Renal cortex interstitium (tissue), 11 donors: ENCODE data around the gene SLC22A2. TPM values are rescaled to one million over a fixed set of nuclear protein-coding genes. Genes with fewer than 3 reads are reported as not detected.

Experiments
- DNase-seq, 11 donors: peaks; one replicate each; pipeline ENCODE4 v3.0.0-alpha.2; 2013; ENCODE audit warnings: low read depth in 9 of 11, low spot score in 4 of 11; ENCODE audit errors: extremely low read depth in 1 of 11
- polyA plus RNA-seq, 3 donors: library from polyadenylated mRNA; unstranded; fragments of 120-200 nt; gene quantifications; one replicate each; pipeline ENCODE4 v1.2.1, GENCODE V29; 2013; ENCODE audit not compliant: insufficient read length in 3 of 3

The SLC22A2 gene
- polyA plus RNA-seq, 3 donors = 12.1 to 16.8 (median 15.0) TPM

DNA sequence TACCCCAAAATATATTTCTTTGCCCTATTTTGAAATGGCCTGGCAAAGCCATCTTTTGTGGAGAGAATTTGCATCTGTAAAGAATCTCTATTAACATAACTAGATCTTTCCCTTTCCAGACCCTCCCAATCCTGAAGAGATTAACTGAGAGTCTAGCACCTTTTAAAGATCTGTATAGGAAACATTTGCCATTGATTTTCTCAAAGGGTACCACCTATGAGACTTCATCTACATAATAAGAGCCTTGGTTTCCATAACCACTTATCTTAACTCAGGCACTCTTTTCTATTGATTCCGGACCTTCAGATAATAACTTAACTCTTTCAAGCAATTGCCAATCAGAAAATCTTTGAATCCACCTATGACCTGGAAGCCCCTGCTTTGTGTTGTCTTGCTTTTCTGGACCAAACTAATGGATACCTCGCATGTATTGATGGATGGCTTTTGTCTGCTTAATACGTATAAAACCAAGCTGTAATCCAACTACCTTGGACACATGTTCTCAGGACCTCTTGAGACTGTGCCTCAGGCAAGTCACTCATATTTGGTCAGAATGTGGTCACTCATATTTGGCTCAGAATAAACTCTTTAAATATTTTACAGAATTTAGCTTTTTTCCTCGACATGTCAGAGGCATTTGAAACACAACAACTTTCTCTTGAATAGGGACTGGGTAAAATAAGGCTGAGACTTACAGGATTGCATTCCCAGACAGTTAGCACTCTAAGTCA, 31.4 kb downstream of the SLC22A2 start:
- DNase-seq = no peak

DNA sequence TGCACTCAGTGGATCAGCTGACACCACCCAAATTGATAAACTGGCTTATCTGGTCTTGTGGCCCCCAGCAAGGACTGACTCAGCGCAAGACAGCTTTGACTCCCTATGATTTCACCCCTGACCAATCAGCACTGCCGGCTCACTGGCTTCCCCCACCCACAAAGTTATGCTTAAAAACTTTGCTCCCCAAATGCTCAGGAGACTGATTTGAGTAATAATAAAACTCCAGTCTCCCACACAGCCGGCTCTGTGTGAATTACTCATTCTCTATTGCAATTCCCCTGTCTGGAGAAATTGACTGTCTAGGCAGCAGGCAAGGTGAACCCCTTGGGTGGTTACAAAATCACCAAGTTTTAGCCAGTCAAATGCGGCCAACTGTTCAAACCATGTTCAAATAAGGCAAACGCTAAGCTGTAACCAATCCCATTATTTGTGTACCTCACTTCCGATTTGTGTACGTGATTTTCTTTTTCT, 32.5 kb downstream of the SLC22A2 start:
- DNase-seq = no peak

GRCh38 chr6:160224639-160225237, 33.9 kb downstream of the SLC22A2 start:
- no peak for DNase-seq

DNA sequence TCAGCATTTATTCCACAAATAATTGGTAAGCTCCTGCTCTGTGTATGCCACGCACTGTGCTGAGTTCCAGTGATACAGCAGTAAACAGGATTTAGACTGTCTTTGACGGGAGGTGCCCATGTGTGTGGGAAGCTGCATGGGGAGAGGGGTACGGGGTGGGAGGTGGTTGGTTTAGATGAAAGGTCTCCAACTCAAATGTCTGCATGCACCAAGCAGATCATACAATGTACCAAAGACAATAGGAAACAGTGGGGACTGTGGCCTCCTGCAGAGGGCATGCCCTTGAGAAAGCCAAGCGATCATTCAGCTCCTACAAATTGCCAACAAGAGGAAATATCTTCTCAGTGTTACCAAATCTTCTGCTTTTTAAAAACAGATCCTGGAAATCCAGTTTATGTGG, 36.1 kb downstream of the SLC22A2 start:
- no peak for DNase-seq

- no peak for DNase-seq
Observed at GRCh38 chr6:160221918-160222317, 36.7 kb downstream of the SLC22A2 start.

GRCh38 chr6:160221423-160221822, 37.2 kb downstream of the SLC22A2 start:
- peak in 1 of 11 donors; percentile 53 for DNase-seq

GRCh38 chr6:160218810-160219209, 39.8 kb downstream of the SLC22A2 start:
- no peak for DNase-seq

- DNase-seq = no peak
Observed at GRCh38 chr6:160217863-160218262, 40.8 kb downstream of the SLC22A2 start.

DNA sequence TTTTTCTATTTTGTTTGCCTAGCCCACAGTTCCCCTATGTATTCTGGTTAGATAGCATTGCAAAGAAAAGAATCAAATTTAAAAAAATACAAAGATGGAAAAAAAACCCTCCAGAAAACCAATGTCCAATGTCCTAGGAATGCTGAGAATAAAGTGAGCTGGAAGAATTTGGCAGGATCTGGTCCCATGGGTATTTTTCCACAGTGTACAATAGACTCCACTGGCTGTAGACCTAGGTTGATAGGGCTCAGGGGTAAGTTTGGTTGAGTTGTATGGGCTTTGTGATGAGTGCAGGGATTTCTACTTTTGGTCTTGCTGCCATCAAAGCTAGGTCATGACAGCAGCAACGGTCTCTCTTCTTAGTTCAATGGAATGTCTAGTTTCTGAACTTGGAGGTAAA, 41.5 kb downstream of the SLC22A2 start:
- no peak for DNase-seq

GRCh38 chr6:160215232-160215631, 43.4 kb downstream of the SLC22A2 start:
- no peak for DNase-seq

GRCh38 chr6:160207618-160208017, 51.0 kb downstream of the SLC22A2 start:
- DNase-seq = no peak

DNA sequence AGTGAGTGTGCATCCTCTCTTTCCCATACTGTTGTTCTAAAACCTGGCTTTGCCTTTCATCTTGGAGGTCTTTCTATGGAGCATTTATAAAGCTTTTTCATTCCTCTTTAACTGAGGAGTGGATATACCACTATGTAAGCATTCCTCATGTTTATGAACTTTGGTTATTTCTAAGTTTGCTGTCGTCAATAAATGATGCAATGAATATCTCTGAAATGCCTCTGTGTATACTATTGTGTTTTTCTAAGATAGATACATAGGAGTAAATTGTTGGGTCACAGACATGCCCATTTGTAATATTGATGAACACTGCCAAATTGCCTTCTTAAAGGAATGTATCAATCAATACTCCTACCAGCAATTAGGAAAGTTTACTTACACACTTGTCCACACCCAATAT, 53.9 kb downstream of the SLC22A2 start:
- no peak for DNase-seq

GRCh38 chr6:160203953-160204352, 54.7 kb downstream of the SLC22A2 start:
- no peak for DNase-seq

DNA sequence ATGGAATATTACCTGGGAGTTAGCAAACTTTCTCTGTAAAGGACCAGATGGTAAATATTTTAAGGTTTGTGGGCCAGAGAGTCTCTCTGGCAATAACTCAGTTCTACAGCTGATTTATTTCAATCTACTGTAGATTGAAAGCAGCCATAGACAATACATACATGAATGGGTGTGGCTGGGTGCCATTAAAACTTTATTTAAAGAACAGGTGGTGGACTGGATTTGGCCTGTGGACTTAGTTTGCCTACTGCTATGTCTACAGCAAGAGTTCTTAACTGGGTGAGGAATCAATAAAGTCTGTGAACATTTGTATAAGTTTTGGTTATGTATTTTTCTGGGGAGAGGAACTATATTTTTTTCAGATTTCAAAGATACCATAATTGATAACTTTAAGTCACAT, 55.1 kb downstream of the SLC22A2 start:
- no peak for DNase-seq

GRCh38 chr6:160203076-160203475, 55.5 kb downstream of the SLC22A2 start:
- DNase-seq = no peak

DNA sequence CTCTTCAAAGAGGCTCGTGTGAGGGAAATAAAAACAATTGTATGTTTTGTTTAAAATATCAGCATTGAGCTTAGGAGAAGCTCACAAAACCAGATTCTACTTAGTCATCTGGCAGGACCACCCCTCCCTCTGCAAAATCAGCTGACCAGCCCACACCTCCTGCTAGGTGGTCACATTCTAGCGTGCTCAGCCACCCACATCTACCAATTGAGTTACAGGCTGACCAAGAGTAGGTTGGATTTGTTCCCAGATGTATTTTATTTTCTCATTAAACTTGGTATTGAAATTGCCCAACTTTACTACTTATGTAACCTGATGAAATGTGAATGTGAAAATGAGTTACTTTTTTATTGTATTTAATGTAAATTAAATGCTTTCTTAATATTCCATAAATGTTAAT, 56.2 kb downstream of the SLC22A2 start:
- no peak for DNase-seq

- no peak for DNase-seq
Observed at GRCh38 chr6:160201061-160201460, 57.6 kb downstream of the SLC22A2 start.

- peak in 6 of 11 donors; percentile 29 to 63 (median 42) for DNase-seq
Observed at GRCh38 chr6:160198606-160199211, 59.9 kb downstream of the SLC22A2 start.

DNA sequence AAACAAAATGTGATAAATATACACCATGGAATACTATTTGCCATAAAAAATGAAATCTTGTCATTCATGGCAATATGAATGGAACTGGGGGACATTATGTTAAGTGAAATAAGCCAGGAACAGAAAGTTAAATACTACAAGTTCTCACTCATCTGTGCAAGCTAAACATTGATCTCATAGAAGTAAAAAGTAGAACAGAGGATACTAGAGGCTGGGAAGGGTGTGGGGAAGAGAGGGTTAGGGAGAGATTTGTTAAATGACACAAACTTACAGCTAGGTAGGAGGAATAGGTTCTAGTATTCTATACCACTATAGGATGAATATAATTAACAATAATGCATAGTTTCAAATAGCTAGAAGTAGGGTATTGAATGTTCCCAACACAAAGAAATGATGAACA, 61.0 kb downstream of the SLC22A2 start:
- no peak for DNase-seq

DNA sequence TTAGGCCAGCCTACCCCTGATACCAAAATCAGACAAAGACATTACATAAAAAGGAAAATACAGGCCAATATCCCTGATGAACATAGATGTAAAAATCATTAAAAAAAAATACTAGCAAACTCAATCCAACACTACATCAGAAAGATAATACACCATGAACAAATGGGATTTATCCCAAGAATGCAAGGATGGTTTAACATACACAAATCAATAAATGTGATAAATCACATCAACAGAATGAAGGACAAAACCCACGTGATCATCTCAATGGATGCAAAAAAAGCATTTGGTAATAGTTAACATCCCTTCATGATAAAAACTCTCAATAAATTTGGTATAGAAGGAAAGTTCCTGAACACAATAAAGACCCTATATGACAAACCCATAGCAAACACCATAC, 63.8 kb downstream of the SLC22A2 start:
- DNase-seq = no peak
